Astrocyte of the cerebellum (primary cell): ENCODE results near the gene DPYSL4.

Experiments
- DNase-seq: peaks from one replicate; pipeline ENCODE4 v3.0.0-alpha.2; 2011; ENCODE audit warnings: low read depth
- H3K4me3 ChIP-seq: 2 replicates; pipeline ENCODE4 v1.5.1; 2011; ENCODE audit warnings: mild to moderate bottlenecking, low read depth, low read length, moderate library complexity
- in situ Hi-C: cut with HindIII; loops from 2 replicates; pipeline ENCODE4 v1.10.0; 2017; ENCODE audit warnings: low sequenced_read_pairs
- TF ChIP-seq, protein P1 (sequence below): IDR thresholded peaks from 2 replicates; pipeline ENCODE4 v1.5.1; 2012; ENCODE audit warnings: low read length, low read depth, moderate library complexity, mild to moderate bottlenecking; ENCODE audit errors: missing control alignments

The DPYSL4 gene

GRCh38 chr10:132233501-132234085 is 46.8 kb downstream of the DPYSL4 start:
- H3K4me3 ChIP-seq: no peak overlapping the region
- DNase-seq: no peak
- in situ Hi-C loops: loop anchor here (5.0 to 10.0 kb wide), 3 partner anchors 44 to 421 kb away; no protein-coding TSS in a partner anchor
- TF ChIP-seq, protein P1, sequence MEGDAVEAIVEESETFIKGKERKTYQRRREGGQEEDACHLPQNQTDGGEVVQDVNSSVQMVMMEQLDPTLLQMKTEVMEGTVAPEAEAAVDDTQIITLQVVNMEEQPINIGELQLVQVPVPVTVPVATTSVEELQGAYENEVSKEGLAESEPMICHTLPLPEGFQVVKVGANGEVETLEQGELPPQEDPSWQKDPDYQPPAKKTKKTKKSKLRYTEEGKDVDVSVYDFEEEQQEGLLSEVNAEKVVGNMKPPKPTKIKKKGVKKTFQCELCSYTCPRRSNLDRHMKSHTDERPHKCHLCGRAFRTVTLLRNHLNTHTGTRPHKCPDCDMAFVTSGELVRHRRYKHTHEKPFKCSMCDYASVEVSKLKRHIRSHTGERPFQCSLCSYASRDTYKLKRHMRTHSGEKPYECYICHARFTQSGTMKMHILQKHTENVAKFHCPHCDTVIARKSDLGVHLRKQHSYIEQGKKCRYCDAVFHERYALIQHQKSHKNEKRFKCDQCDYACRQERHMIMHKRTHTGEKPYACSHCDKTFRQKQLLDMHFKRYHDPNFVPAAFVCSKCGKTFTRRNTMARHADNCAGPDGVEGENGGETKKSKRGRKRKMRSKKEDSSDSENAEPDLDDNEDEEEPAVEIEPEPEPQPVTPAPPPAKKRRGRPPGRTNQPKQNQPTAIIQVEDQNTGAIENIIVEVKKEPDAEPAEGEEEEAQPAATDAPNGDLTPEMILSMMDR: no peak

DNA sequence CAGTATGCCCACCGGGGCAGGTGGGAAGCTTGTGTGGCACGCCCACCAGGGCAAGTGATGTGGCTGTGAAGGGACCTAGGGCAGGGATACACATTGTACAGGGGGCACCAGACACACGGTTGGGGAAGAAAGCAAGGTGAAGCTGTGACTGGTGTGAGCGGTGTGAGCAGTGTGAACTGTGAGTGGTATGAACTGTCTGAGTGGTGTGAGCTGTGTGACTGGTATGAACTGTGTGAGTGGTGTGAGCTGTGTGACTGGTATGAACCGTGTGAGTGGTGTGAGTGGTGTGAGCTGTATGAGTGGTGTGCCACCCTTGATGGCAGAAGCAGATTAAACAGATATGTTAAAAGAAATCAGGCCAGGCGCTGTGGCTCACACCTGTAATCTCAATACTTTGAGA is 48.1 kb downstream of the DPYSL4 start:
- TF ChIP-seq, protein P1: no peak
- in situ Hi-C loops: loop anchor here (5.0 to 10.0 kb wide), 3 partner anchors 42 to 420 kb away; no protein-coding TSS in a partner anchor
- H3K4me3 ChIP-seq: no peak overlapping the region
- DNase-seq: no peak

DNA sequence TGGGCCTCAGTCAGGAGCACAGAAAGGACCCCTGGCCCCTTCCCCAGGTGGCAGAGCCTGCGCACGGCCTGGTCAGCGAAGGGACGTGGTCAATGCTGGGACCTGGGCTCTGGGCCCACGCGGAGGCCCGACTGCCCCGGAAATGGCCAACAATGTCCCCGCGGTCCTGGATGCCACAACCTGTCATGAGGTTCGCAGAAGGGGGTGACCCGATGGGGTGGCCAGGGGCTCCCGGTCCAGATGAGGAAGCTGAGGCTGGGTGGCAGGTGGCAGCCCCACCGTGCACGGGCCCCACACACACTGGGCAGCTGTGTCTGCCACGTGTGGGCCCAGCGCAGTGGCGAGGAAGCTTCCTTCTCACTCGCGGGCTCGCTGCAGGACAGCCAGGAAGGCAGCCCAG is 49.4 kb downstream of the DPYSL4 start:
- no peak for DNase-seq
- H3K4me3 ChIP-seq: no peak overlapping the region
- TF ChIP-seq, protein P1: no peak
- in situ Hi-C loops: loop anchor here (10.0 kb wide), 1 partner anchor 419 kb away; no protein-coding TSS in a partner anchor

DNA sequence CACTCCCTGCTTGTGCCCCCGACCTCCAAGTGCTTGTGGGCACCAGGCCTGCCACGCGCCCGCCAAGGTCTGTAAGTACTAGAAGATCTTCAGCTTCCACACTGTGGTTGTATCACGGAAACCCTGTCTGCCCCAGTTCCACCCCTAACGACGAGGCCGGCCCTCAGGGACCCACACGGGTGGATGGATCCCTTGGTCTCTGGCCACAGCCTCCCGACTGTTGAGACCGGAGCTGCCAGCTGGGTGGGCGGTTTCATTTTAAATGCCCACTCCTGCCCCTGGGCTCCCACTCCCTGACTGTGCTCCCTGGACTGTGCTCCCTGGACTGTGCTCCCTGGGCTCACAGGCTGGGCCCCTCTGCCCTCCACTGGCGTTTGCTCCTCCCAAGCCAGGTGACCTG is 50.1 kb downstream of the DPYSL4 start:
- in situ Hi-C loops: loop anchor here (10.0 kb wide), 1 partner anchor 418 kb away; no protein-coding TSS in a partner anchor
- no peak for DNase-seq
- TF ChIP-seq, protein P1: no peak
- no peak overlapping the region for H3K4me3 ChIP-seq

DNA sequence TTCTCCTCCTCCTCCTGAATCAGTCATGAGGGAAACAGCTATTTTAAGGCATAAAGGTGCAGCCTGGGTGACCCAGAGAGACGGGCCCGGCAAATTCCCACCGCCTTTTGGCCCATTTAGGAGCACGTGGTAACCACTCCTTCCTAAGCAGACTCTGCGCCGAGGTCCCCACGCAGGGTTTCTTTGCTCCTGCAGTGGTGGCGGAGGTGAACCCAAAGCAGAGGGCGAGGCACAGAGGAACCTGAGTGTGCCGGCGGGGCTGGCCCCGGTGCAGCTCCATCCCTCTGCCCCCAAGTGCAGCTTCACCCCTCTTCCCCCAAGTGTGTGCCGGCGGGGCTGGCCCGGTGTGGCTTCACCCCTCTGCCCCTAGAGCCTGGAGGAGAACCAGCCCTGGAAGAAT is 50.6 kb downstream of the DPYSL4 start:
- in situ Hi-C loops: loop anchor here (10.0 kb wide), 1 partner anchor 417 kb away; no protein-coding TSS in a partner anchor
- TF ChIP-seq, protein P1: no peak
- DNase-seq: no peak
- no peak overlapping the region for H3K4me3 ChIP-seq

- DNase-seq: no peak
- no peak overlapping the region for H3K4me3 ChIP-seq
- TF ChIP-seq, protein P1: no peak
- in situ Hi-C loops: loop anchor here (10.0 kb wide), 1 partner anchor 417 kb away; no protein-coding TSS in a partner anchor
These were observed 51.1 kb downstream of the DPYSL4 start for GRCh38 chr10:132237871-132238270.
